ENCODE results near the gene CFAP74. TPM values are rescaled to one million over a fixed set of nuclear protein-coding genes. Genes with fewer than 3 reads are reported as not detected.
A peak's percentile ranks its signal among the peaks of the same experiment; 100 is the strongest.

CFAP74 gene
- total and polyA plus RNA-seq, 2 of the 13 experiments (the other 11 are each of a cell fraction or from before 2014, with no cell fraction given): 0.27 to 0.62 TPM

DNA sequence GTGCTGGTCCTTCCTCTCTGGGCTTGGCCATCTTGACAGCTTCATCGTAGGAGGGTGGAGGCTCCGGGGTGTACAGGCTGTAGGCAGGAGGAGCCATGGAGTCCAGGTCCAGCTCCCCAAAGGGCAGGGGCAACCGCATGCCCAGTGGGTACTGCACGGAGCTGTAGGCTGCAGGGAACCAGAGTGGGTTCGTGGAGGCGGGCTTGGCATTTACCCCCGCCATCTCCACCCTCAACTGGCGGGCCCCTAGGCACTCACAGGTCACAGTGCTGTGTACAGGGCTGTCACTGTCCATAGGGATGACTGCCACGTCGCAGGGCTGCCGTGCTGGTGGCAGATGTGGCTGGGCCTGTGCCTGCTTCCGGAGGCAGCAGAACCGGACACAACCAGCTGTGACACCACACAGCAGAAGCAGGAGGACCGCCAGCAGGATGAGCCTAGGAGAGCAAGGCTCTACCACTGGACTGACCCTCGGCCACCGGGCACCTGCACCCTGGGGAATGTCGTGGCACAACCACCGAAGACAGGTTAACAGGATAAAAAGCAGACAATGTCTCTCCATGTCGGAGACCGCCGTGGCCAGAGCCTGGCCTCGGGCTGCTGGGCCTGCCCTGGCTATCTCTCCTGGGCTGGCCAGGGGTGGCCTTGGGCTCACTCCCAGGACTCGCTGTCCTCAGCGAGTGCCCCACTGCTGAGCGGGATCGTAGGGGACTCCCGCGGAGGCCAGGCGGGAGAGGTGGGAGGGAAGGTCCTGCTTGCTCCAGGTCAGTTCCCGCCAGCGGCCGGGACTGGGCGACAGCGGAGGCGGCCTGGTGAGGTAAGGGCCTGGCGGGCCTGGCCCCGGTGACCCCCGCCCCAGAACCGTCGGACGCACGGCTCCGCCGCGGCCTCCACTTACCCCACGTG, 85.3 kb downstream of the CFAP74 start (continued):
- no peak for TF ChIP-seq ZFP37 (CRISPR knock-in tag; IDR thresholded peaks at IDR 0.05; ENCODE audit: borderline replicate concordance)
- no peak for TF ChIP-seq ZNF782 (CRISPR knock-in tag; IDR thresholded peaks at IDR 0.05; ENCODE audit: borderline replicate concordance)
- TF ChIP-seq, protein P1, sequence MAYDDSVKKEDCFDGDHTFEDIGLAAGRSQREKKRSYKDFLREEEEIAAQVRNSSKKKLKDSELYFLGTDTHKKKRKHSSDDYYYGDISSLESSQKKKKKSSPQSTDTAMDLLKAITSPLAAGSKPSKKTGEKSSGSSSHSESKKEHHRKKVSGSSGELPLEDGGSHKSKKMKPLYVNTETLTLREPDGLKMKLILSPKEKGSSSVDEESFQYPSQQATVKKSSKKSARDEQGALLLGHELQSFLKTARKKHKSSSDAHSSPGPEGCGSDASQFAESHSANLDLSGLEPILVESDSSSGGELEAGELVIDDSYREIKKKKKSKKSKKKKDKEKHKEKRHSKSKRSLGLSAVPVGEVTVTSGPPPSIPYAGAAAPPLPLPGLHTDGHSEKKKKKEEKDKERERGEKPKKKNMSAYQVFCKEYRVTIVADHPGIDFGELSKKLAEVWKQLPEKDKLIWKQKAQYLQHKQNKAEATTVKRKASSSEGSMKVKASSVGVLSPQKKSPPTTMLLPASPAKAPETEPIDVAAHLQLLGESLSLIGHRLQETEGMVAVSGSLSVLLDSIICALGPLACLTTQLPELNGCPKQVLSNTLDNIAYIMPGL (CRISPR knock-in tag; IDR thresholded peaks at IDR 0.05; ENCODE audit: borderline replicate concordance in 1 of 2, low read depth in 1 of 2): 0 out of 4 replicates have a peak, but pooled peaks of 1 of the 2 experiments have one; percentile 18
- TF ChIP-seq ZFP41 (CRISPR knock-in tag; IDR thresholded peaks at IDR 0.05; ENCODE audit: borderline replicate concordance): no peak
- TF ChIP-seq ZNF17 (CRISPR knock-in tag; IDR thresholded peaks at IDR 0.05): no peak
- peak; percentile 81 for TF ChIP-seq DNMT1 (CRISPR knock-in tag; IDR thresholded peaks at IDR 0.05)
- TF ChIP-seq, protein P2, sequence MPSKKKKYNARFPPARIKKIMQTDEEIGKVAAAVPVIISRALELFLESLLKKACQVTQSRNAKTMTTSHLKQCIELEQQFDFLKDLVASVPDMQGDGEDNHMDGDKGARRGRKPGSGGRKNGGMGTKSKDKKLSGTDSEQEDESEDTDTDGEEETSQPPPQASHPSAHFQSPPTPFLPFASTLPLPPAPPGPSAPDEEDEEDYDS (CRISPR knock-in tag; IDR thresholded peaks at IDR 0.05): no peak
- TF ChIP-seq ZSCAN29 (CRISPR knock-in tag; conservative IDR thresholded peaks at IDR 0.05): no peak
- TF ChIP-seq CENPT (CRISPR knock-in tag; IDR thresholded peaks at IDR 0.05; ENCODE audit: low read depth): no peak
- peak; percentile 21; the same call in 1 of the 2 replicates for TF ChIP-seq ZNF263 (CRISPR knock-in tag; IDR thresholded peaks at IDR 0.05)
- no peak for TF ChIP-seq ZNF354B (CRISPR knock-in tag; IDR thresholded peaks at IDR 0.05)
- TF ChIP-seq ZNF329 (CRISPR knock-in tag; IDR thresholded peaks at IDR 0.05; ENCODE audit: low read depth): 0 out of 2 replicates have a peak, but pooled peaks have one; percentile 26
- TF ChIP-seq GZF1 (CRISPR knock-in tag; IDR thresholded peaks at IDR 0.05): no peak
- no peak for TF ChIP-seq TRIM24 (CRISPR knock-in tag; IDR thresholded peaks at IDR 0.05)
- peak; percentile 16; the same call in 1 of the 2 replicates for TF ChIP-seq ZNF891 (CRISPR knock-in tag; IDR thresholded peaks at IDR 0.05)
- no peak for TF ChIP-seq GABPB1 (CRISPR knock-in tag; IDR thresholded peaks at IDR 0.05)
- TF ChIP-seq ETV5 (CRISPR knock-in tag; IDR thresholded peaks at IDR 0.05; ENCODE audit: borderline replicate concordance): 0 out of 2 replicates have a peak, but pooled peaks have one; percentile 7
- 0 out of 2 replicates have a peak, but pooled peaks have one; percentile 34 for TF ChIP-seq ZNF674 (CRISPR knock-in tag; IDR thresholded peaks at IDR 0.05; ENCODE audit: low read depth)
- 0 out of 2 replicates have a peak, but pooled peaks have one; percentile 17 for TF ChIP-seq ZNF788 (CRISPR knock-in tag; IDR thresholded peaks at IDR 0.05; ENCODE audit: borderline replicate concordance)
- TF ChIP-seq, protein P3, sequence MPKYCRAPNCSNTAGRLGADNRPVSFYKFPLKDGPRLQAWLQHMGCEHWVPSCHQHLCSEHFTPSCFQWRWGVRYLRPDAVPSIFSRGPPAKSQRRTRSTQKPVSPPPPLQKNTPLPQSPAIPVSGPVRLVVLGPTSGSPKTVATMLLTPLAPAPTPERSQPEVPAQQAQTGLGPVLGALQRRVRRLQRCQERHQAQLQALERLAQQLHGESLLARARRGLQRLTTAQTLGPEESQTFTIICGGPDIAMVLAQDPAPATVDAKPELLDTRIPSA (CRISPR knock-in tag; IDR thresholded peaks at IDR 0.05; ENCODE audit: borderline replicate concordance): 0 out of 2 replicates have a peak, but pooled peaks have one; percentile 53
- TF ChIP-seq ZNF776 (CRISPR knock-in tag; IDR thresholded peaks at IDR 0.05): peak; percentile 71; the same call in 1 of the 2 replicates

Measured in HepG2 (cell line).